Smooth muscle cell of the coronary artery (primary cell): Measurements from ENCODE around the gene FAM237B. TPM values are rescaled to one million over a fixed set of nuclear protein-coding genes. Genes with fewer than 3 reads are reported as not detected.

Source experiments
- total RNA-seq: library from RNA; depleted of rRNA; stranded (reverse); fragments of >200 nt; gene quantifications from 2 replicates; pipeline ENCODE4 v1.2.3, GENCODE V29; 2014; ENCODE audit warnings: low replicate concordance

Gene FAM237B
- not detected in 2 replicates for total RNA-seq

GRCh38 chr7:90320801-90321494 is at the start of gene FAM237B:
FAM237B (minus strand) TSS chr7:90321304; CDS start chr7:90319748, 1,556 bp downstream.

DNA sequence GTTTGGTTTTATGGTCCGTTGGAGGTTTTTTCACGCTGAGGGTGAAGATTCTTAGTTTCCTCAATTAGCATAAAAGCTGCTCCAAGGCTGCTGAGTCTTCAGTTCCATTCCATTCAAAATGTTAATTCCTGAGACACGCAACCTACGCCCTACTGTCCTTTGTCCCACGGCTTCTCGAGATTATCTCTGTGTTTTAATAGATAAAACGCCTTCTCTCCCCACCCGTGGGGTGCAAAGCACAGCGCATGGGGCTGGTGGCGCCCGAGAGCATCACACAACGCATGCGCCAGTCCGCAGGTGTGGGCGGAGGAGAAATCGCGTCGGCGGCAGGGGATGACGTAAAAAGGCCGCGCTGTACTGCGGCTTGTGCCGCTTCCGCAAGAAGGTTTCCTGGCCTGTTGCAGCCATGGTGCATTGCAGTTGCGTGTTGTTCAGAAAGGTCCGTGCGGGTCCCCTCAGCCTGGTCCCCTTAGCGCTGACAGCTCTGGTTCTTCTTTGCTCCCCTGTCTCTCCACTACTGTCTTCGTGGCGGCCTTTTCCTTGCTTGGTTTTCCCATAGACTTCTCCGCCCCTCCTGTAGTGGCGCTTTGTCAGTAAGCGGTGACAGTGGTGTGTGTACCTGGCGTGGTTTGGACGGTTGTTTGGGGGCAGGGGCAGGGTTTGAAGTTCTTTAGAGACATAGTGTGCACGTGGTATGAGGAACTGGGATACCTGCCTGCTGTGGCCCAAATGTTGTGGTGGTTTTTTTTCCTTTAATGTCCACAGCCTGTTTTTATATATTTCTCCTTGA is 25.4 kb upstream of the FAM237B start, which contains the start of gene GTPBP10:
Gene GTPBP10 (plus strand): TSS at position 381 of the 790 bp plus-strand sequence. CDS start 26 bp downstream, at position 407.

Other genes with a start within 250 kb of the FAM237B start
- gene STEAP1, start 166.8 kb downstream of the FAM237B start, total RNA-seq, result 8.9 and 53.9 TPM in 2 replicates
- 2.6 and 48.2 TPM in 2 replicates for gene STEAP2, start 109.6 kb downstream of the FAM237B start, total RNA-seq
- gene CFAP69, start 76.1 kb downstream of the FAM237B start, total RNA-seq, result 3.7 and 19.4 TPM in 2 replicates
- gene GTPBP10, start 25.4 kb upstream of the FAM237B start, total RNA-seq, result 11.5 and 17.9 TPM in 2 replicates
- gene CLDN12, start 82.2 kb upstream of the FAM237B start, total RNA-seq, result 21.2 and 36.4 TPM in 2 replicates
- gene PTTG1IP2, start 148.3 kb upstream of the FAM237B start, total RNA-seq, result not detected in 2 replicates